HG02852 (cell line): ENCODE data around the gene POLDIP2.
"Not testable (repeated sequence)": the region's sequence is repeated elsewhere in the genome, so short reads cannot be mapped to it uniquely, and the experiment has no call there.

Experiments used
- ATAC-seq: cut with Tn5 transposase; IDR thresholded peaks from one replicate; pipeline ENCODE4 v1.9.1; 2021; ENCODE audit warnings: mild to moderate bottlenecking, moderate library complexity; ENCODE audit not compliant: unreplicated experiment

POLDIP2 gene

DNA sequence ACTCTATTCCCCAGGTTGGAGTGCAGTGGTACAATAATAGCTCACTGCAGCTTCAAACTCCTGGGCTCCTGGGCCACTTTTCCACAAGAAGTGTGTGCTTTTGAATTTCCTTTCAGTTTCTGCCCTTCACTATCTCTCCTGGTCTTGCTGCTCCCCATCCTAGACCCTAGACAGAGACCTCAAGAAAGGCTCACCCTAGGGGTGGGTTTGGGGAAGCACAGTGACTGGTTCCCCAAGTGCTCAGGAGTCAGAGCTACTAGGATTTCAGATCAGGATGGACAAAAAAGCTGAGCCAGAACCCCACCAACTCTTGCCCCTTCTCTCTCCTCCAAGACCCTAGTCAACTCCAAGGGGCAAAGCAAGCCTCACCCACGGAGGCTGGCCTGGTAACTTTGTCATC lies 9.3 kb upstream of the POLDIP2 start:
- no peak for ATAC-seq

GRCh38 chr17:28365487-28365886 lies 8.2 kb upstream of the POLDIP2 start:
- no peak for ATAC-seq

GRCh38 chr17:28364665-28365363 lies 7.5 kb upstream of the POLDIP2 start, which contains the start of gene SEBOX:
TSS of gene SEBOX (minus strand) at chr17:28365199. CDS start at chr17:28365151, 48 bp downstream.
- ATAC-seq, result no peak

DNA sequence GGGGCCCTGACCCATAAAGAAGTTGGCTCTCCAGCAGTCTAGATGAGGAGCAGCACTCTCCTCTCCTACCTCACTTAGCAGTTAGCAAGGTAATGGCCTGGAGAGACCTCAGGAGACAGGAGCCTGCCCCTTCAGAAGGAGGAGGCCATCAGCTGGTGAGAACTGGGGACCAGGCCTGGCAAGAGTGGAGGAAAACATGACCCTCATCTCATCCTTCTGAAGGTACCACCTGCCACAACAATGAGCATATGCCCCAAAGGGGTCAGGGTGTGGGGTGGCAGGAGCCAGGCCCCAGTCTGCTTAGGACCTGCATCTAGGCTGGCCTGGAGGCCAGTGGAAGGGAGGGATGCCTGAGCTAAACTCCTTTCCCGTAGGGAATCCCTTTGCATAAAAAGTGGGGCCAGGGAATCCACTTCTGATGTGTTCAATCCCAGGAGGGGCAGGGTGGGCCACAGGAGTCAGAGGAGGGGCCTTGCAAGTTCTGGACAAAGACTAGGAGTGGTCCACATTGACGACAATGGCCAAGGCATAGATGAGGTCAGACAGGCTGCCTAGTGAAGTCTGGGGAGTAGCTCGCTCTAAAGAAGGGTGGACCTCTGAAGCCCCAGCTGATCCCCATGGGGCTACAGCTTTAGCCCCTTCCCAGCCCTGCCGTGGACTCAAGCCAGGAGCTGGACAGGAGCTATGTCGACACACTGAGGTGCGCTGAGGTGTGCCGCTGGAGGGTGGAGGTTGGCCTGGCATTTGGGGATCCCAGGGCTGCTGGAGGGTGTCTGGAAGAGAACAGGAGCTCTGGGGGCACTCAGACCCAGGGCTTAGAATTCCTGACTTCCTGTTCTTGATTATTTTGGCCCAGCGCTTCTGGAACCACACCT lies 6.7 kb upstream of the POLDIP2 start:
- ATAC-seq, result no peak

DNA sequence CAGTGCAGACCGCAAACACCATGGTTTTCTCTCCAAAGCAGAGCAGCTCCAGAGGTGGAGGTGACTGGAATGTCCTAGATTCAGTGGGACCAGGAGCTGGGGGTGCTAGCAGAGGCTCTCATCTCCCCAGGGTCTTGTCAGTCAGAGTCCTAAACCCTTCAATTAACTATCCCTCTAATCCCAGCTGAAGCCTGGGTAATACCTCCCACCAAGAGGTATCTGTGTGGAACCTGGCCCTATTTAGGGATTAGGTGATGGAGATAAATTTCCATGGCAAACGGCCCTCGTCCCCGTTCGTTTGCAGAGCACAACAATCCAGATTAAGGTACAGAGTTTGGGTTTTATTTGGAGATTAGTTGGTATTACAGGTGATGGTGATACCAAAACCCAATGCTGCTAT lies 5.9 kb upstream of the POLDIP2 start:
- ATAC-seq, result no peak

DNA sequence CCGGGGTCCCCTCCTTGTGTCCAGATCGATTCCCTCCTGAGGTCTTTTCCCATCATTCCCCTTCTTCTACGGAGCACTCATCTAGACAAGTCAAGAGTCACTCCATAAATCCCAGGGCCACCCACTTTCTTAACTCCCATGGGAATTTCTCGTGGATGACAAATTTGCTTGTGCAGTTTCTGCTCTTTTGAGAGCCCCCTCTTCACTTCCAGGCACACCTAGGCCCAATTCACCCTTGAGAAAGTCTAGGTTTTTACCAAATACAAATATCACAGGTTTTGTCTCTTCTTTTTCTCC lies 522 bp upstream of the POLDIP2 start:
- ATAC-seq, result no peak

GRCh38 chr17:28350271-28350670 lies 7.1 kb downstream of the POLDIP2 start:
- ATAC-seq, result no peak

DNA sequence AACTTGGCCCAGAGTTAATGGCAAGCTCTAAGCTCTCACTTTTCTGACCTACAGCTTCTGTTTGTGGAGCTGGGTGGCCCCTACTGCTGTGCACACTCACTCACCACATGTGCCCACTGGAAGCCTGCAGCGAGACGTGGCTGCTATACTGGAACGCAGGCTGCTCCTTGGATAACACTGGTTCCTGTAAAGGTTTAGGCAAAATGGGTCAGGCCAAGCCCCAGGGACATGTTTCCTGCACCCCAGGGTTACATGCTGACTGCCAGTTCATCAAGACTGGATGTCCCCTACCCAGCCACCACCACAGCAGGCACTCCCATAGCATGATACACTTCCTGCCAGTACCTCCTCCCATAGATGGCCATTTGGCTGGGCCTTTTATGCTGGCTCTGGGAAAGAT lies 8.3 kb downstream of the POLDIP2 start:
- no peak for ATAC-seq

DNA sequence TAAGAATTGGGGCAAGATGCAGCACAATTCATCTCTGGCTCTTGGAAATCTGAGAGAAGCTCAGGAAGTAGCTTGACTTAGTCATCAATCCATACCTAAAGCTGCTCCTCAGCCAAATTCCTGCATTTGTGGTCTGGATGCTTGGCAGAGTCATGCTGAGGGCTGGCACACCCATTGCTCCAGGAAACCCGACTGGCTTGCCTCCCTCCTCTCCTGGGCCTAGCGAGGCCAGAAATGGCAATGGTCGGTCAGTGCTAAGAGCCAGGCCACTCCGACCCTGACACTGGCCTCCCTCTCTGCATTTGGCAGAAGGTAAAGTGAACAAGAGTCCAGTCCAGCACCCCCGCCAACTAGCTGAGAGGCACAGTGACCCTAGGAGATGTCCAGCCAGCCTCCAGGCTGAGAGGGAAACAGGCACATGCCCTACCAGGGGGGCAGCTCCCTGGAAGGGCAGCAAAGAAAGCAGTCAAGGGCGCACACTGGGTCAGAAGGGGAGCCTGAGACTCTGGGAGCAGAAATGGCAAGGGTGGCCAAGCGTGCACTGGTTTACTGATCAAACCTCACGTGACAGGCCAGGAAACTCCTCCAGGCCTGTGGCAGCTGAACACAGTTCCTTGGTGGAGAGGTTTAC lies 10.0 kb downstream of the POLDIP2 start:
- no peak for ATAC-seq

DNA sequence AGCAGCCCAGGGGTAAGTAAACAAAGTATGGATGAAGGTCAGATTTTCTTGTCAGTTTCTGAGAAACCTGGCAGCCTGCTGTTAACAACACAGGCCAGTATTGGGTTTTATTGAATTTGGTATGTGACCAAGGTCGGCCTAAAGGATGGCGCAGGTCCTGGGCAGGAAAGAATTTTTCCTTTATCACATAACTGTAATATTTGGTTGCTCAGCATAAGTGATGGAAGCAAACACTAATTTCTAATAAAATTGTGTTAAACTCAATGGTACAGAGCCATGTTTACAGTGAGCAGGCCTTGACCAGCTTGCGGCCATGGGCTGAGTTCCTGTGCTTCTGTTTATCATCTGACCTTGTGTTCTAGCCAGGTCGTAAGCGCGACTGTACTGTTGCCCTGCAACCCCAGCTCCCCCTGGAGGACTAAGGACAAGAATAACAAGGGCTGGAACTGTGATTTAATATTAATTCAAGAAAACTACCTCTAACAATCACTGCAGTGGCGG lies 10.5 kb downstream of the POLDIP2 start:
- ATAC-seq, result no peak

DNA sequence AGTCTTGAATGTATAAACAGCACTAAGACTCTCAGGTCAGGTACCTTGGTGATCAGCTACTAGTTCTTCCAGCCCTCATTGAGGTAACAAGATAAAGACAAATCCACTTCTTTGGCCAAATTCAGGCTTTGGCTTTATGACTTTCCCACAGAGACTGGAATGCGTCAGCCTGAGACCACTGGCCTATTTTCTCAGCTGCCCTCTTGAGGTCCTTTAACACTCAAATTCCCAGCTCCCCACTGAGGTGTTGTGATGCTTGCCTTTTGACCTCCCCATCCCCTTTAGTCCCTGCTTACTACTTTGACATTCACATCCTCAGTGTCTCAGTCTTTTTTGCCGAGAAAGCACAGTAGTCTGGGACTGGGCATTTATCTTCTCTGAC lies 11.1 kb downstream of the POLDIP2 start:
- ATAC-seq, result no peak

- ATAC-seq, result no peak
These were observed 11.7 kb downstream of the POLDIP2 start for GRCh38 chr17:28345419-28346198.

GRCh38 chr17:28344435-28344901 lies 12.9 kb downstream of the POLDIP2 start:
- no peak for ATAC-seq

DNA sequence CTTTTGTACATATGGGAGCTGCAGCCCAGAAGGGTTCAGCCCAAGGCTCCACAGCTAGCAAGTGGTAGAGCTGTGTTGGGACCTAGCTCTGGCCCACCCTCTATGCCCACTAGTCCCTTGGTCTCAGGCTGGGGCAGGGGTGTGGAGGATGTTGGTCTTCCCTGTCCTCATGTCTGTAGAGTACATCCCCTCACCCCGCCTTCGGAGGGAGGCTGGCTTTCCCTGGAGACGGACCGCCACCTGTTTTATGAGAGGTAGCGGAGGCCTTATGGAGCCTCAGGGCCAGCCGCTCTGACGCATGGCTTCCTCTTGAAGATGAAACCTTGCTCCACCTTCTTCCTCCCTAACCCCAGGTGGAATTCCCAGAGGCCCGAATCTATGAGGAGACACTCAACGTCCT lies 13.3 kb downstream of the POLDIP2 start:
- ATAC-seq, result no peak

DNA sequence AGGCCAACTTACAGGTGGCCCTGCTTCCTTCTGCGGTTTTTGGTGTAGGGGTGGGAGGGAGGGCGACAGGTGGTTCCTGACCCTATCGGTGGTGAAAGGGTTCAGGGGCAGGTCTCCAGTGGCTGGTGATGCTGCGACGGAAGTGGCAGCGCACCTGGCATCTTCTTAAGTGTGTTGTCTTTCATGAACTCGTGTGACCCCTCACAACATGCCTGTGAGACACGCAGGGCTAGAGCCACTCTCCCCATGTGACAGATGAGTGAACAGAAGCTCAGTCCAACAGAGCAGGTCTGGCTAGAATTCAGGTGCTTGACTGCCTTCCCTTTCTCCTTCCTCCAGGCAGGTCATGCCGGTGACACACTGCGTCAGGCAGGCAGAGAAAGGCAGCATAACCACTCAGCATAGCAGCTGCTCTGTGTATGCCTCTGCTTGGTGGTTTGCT lies 13.8 kb downstream of the POLDIP2 start:
- no peak for ATAC-seq

- ATAC-seq, result no peak
These were observed 15.0 kb downstream of the POLDIP2 start for GRCh38 chr17:28342313-28342712.

DNA sequence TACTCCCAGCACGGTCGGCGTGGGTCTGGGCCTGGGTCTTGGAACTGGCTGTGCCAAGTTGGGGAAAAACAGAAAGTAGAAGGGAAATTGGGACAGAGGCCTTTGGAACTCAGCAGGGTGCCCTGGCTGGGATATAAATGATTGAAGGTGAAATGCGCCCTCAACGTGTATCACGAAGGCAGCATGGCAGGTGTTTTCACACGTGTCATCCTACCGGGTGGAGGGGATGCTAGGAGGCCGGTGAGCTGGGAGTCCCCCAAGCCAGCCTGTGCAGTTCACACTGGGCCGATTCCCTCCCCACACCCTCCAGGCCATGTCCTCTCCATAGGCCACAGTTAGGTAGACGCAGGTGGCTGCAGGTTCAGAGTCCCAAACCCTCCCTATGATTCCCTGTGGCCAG lies 15.8 kb downstream of the POLDIP2 start:
- ATAC-seq, result no peak

DNA sequence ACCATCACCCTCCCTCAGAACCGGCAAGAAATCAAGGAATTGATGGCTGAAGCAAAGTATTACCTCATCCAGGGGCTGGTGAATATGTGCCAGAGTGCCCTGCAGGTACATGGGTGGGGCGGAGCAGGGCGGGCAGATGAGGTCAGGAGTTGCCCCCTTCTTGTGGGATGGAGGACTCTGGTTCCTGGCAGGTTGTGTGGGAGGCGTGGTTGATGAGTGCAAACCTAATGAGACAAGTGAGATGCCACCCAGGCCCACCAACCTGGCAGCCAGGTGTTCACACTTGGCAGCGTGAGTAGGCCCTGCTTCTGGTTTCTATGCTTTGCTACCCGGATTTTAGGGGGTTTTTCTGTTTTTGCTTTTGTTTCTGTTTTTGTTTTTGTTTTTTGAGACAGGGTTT lies 17.0 kb downstream of the POLDIP2 start:
- no peak for ATAC-seq

- ATAC-seq, result no peak
These were observed 17.9 kb downstream of the POLDIP2 start for GRCh38 chr17:28339431-28339830.

DNA sequence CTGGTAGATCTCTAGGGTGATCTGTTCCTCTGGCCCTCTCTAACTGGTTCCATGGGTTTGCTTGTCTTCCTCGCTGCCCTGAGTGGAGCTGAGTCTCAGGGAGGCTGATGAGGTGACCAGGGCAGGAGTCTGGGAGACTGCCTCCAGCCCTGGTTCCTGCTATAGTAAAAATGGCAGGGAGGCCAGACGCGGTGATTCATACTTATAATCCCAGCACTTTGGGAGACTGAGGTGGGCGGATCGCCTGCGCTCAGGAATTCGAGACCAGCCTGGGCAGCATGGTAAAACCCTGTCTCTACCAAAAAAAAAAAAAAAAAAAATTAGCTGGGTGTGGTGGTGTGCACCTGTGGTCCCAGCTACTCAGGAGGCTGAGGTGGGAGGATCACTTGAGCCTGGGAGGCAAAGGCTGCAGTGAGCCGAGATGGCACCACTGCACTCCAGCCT lies 18.5 kb downstream of the POLDIP2 start:
- ATAC-seq, result not testable (repeated sequence)
